OCI-LY7 (cell line): ENCODE data around the gene PWP2. TPM values are rescaled to one million over a fixed set of nuclear protein-coding genes. Genes with fewer than 3 reads are reported as not detected.

Source experiments
- BruUV-seq: library from RNA; stranded (reverse); fragments of 400-500 nt; replicated peaks from 2 replicates; lab custom pipeline; 2021; lab: Mats Ljungman, UMichigan
- CTCF ChIA-PET: fragments of 300-600 bp; sonication (Branson Sonifier 250); formaldehyde crosslinking; loops from one replicate; lab custom pipeline; 2022; ENCODE audit warnings: antibody characterized with exemption; ENCODE audit not compliant: unreplicated experiment; lab: Charles Lee
- POLR2A ChIA-PET: fragments of 300-600 bp; sonication (Branson Sonifier 250); formaldehyde crosslinking; loops from one replicate; lab custom pipeline; 2022; ENCODE audit warnings: antibody characterized with exemption; lab: Charles Lee
- DNase-seq: peaks from one replicate; pipeline ENCODE4 v3.0.0-alpha.2; 2015; ENCODE audit warnings: low spot score
- H2AFZ ChIP-seq: fragments of 200-600 bp; sonication (generic), shearing (Covaris generic); 2 replicates; pipeline ENCODE4 v1.6.1; 2014; ENCODE audit warnings: mild to moderate bottlenecking, antibody characterized with exemption, low read length, moderate library complexity
- H3K27ac ChIP-seq: fragments of 200-600 bp; sonication (generic); 2 replicates; pipeline ENCODE4 v1.5.1; 2014; ENCODE audit warnings: mixed run types, low read depth, mild to moderate bottlenecking, moderate library complexity, low read length, inconsistent platforms; ENCODE audit not compliant: poor library complexity, severe bottlenecking
- H3K36me3 ChIP-seq: fragments of 200-600 bp; sonication (generic); 2 replicates; pipeline ENCODE4 v1.6.1; 2014; ENCODE audit warnings: mild to moderate bottlenecking, antibody characterized with exemption, low read length, moderate library complexity, mixed read lengths; ENCODE audit not compliant: insufficient read depth
- H3K4me1 ChIP-seq: fragments of 200-600 bp; sonication (generic); 2 replicates; pipeline ENCODE4 v1.5.1; 2014; ENCODE audit warnings: mild to moderate bottlenecking, low read length; ENCODE audit not compliant: insufficient read depth, poor library complexity, severe bottlenecking
- H3K4me2 ChIP-seq: fragments of 200-600 bp; sonication (generic); 2 replicates; pipeline ENCODE4 v1.6.1; 2014; ENCODE audit warnings: mild to moderate bottlenecking, low read length
- H3K4me3 ChIP-seq: fragments of 200-600 bp; sonication (generic); 2 replicates; pipeline ENCODE4 v1.5.1; 2014; ENCODE audit warnings: mild to moderate bottlenecking, low read depth, low read length; ENCODE audit not compliant: poor library complexity, severe bottlenecking
- H3K79me2 ChIP-seq: fragments of 200-600 bp; sonication (generic); 2 replicates; pipeline ENCODE4 v1.6.1; 2016; ENCODE audit warnings: low read depth, mild to moderate bottlenecking, low read length, moderate library complexity, mixed read lengths; ENCODE audit not compliant: insufficient read depth
- H3K9me2 ChIP-seq: fragments of 200-600 bp; sonication (generic); 2 replicates; pipeline ENCODE4 v1.6.1; 2016; ENCODE audit warnings: mild to moderate bottlenecking, low read length, mixed read lengths; ENCODE audit not compliant: insufficient read depth
- H3K9me3 ChIP-seq: fragments of 200-600 bp; sonication (generic); 2 replicates; pipeline ENCODE4 v1.6.1; 2014; ENCODE audit warnings: mild to moderate bottlenecking, mixed run types, low read length, mixed read lengths
- H4K20me1 ChIP-seq: fragments of 200-600 bp; sonication (generic); 2 replicates; pipeline ENCODE4 v1.6.1; 2014; ENCODE audit warnings: mild to moderate bottlenecking, antibody characterized with exemption, low read length, moderate library complexity, mixed read lengths; ENCODE audit not compliant: insufficient read depth
- CTCF ChIP-seq: fragments of 200-600 bp; sonication (generic); conservative IDR thresholded peaks from 2 replicates; pipeline ENCODE4 v1.5.1; 2014; ENCODE audit warnings: mild to moderate bottlenecking, antibody characterized with exemption, low read length, moderate library complexity, mixed read lengths
- EZH2phosphoT487 ChIP-seq: fragments of 200-600 bp; sonication (generic); IDR thresholded peaks from 2 replicates; pipeline ENCODE4 v1.6.1; 2018; ENCODE audit warnings: low read depth, borderline replicate concordance, mild to moderate bottlenecking, mixed run types, antibody characterized with exemption, low read length, moderate library complexity, mixed read lengths
- intact Hi-C: fragments of 100-400 bp; cut with micrococcal nuclease; formaldehyde crosslinking; loops from one replicate; pipeline ENCODE4 v1.10.0; 2022; ENCODE audit not compliant: unreplicated experiment
- total RNA-seq, 2 experiments: library from RNA; depleted of rRNA in 1 of 2; stranded (reverse); fragments of >200 nt in 1 of 2; shearing (Covaris generic) in 1 of 2; gene quantifications; 2 replicates each; pipeline ENCODE4 v1.2.3, GENCODE V29; 2014 to 2022

The PWP2 gene
- total RNA-seq, 2 experiments from 2014 or later = 8.2 to 11.5 TPM

- no peaks in the 10 kb centered on the region for H3K79me2 ChIP-seq
- H3K36me3 ChIP-seq = peaks cover 66% of the 10 kb centered on the region
- H3K9me2 ChIP-seq = no peaks in the 10 kb centered on the region
- H3K4me3 ChIP-seq = no peak overlapping the region
- POLR2A ChIA-PET = no interaction called here
- H3K27ac ChIP-seq = no peak overlapping the region
- no peaks in the 10 kb centered on the region for H4K20me1 ChIP-seq
- CTCF ChIA-PET = no interaction called here
- TF ChIP-seq EZH2phosphoT487 (no peak), CTCF (no peak)
- no TSS peak for BruUV-seq
- no peak overlapping the region for H3K4me2 ChIP-seq
- no peaks in the 10 kb centered on the region for H3K9me3 ChIP-seq
- DNase-seq = no peak
- no peak overlapping the region for H2AFZ ChIP-seq
- H3K4me1 ChIP-seq = no peaks in the 10 kb centered on the region
- intact Hi-C loops = no loop called here
These were observed 35.7 kb upstream of the PWP2 start for GRCh38 chr21:44071359-44072104.

- TF ChIP-seq CTCF (no peak), EZH2phosphoT487 (no peak)
- no TSS peak for BruUV-seq
- Histone ChIP-seq H4K20me1 (no peaks in the 10 kb centered on the region), H2AFZ (no peak overlapping the region), H3K27ac (no peak overlapping the region), H3K4me1 (no peaks in the 10 kb centered on the region), H3K4me3 (no peak overlapping the region), H3K9me3 (no peaks in the 10 kb centered on the region), H3K36me3 (peaks cover 66% of the 10 kb centered on the region), H3K4me2 (no peak overlapping the region), H3K9me2 (no peaks in the 10 kb centered on the region), H3K79me2 (no peaks in the 10 kb centered on the region)
- ChIA-PET CTCF (no interaction called here), POLR2A (no interaction called here)
- DNase-seq = no peak
- intact Hi-C loops = no loop called here
These were observed 35.1 kb upstream of the PWP2 start for GRCh38 chr21:44072111-44072510.

GRCh38 chr21:44074315-44074958 is 32.8 kb upstream of the PWP2 start:
- ChIA-PET CTCF (interaction anchor here (1.0 kb wide), 1 partner anchor 9 kb away, joined by 3 read pairs; no protein-coding TSS in a partner anchor), POLR2A (interaction anchor here (1.8 kb wide), 1 partner anchor 19 kb away, joined by 4 read pairs; no protein-coding TSS in a partner anchor)
- Histone ChIP-seq H3K79me2 (no peaks in the 10 kb centered on the region), H3K27ac (no peak overlapping the region), H3K4me1 (no peaks in the 10 kb centered on the region), H4K20me1 (no peaks in the 10 kb centered on the region), H3K4me3 (no peak overlapping the region), H2AFZ (no peak overlapping the region), H3K9me3 (no peaks in the 10 kb centered on the region), H3K4me2 (no peak overlapping the region), H3K36me3 (peaks cover 71% of the 10 kb centered on the region), H3K9me2 (no peaks in the 10 kb centered on the region)
- DNase-seq = no peak
- no peak for TF ChIP-seq CTCF
- no peak for TF ChIP-seq EZH2phosphoT487
- intact Hi-C loops = no loop called here
- no TSS peak for BruUV-seq
